ENCODE measurements around the gene SNAP91.

GRCh38 chr6:83708970-83709747 lies at the start of gene SNAP91:
- no peak for TF ChIP-seq POLR2A (IDR thresholded peaks at IDR 0.05)
- TF ChIP-seq, protein P1, sequence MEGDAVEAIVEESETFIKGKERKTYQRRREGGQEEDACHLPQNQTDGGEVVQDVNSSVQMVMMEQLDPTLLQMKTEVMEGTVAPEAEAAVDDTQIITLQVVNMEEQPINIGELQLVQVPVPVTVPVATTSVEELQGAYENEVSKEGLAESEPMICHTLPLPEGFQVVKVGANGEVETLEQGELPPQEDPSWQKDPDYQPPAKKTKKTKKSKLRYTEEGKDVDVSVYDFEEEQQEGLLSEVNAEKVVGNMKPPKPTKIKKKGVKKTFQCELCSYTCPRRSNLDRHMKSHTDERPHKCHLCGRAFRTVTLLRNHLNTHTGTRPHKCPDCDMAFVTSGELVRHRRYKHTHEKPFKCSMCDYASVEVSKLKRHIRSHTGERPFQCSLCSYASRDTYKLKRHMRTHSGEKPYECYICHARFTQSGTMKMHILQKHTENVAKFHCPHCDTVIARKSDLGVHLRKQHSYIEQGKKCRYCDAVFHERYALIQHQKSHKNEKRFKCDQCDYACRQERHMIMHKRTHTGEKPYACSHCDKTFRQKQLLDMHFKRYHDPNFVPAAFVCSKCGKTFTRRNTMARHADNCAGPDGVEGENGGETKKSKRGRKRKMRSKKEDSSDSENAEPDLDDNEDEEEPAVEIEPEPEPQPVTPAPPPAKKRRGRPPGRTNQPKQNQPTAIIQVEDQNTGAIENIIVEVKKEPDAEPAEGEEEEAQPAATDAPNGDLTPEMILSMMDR (IDR thresholded peaks at IDR 0.05): no peak
